K562 (cell line): ENCODE data around the gene DRAXIN. TPM values are rescaled to one million over a fixed set of nuclear protein-coding genes. Genes with fewer than 3 reads are reported as not detected.
A peak's percentile ranks its signal among the peaks of the same experiment; 100 is the strongest.

Experiments
- CBX1 ChIP-seq: sonication (generic); IDR thresholded peaks from 2 replicates; pipeline ENCODE4 v1.6.1; 2016; ENCODE audit warnings: antibody characterized with exemption, low read depth, mild to moderate bottlenecking
- E2F6 ChIP-seq, 2 experiments: IDR thresholded peaks; 2 replicates each; pipeline ENCODE4 v1.6.1; 2011; ENCODE audit warnings: borderline replicate concordance in 1 of 2, control low read depth in 1 of 2, low read depth in 1 of 2, low read length in 1 of 2, mild to moderate bottlenecking in 1 of 2, mixed read lengths in 1 of 2, moderate library complexity in 1 of 2; ENCODE audit not compliant: insufficient read depth in 1 of 2, insufficient read length in 1 of 2, poor library complexity in 1 of 2, severe bottlenecking in 1 of 2; ENCODE audit errors: extremely low read depth in 1 of 2
- MYNN ChIP-seq, 2 experiments: sonication (generic); formaldehyde crosslinking in 1 of 2; IDR thresholded peaks; 2 replicates each; pipeline versions ENCODE4 v1.5.0 to v1.6.1; 2016 to 2020; ENCODE audit warnings: antibody characterized with exemption in 1 of 2, missing genetic modification reagents in 1 of 2
- PHB ChIP-seq: fragments of 250-450 bp; sonication (Bioruptor Pico); IDR thresholded peaks from 2 replicates; pipeline ENCODE4 v1.5.0; 2021
- PHF8 ChIP-seq: fragments of 200-600 bp; sonication (generic); IDR thresholded peaks from 2 replicates; pipeline ENCODE4 v1.6.1; 2012; ENCODE audit warnings: mixed run types, mild to moderate bottlenecking, inconsistent platforms, low read length, moderate library complexity, borderline replicate concordance
- RBBP5 ChIP-seq: fragments of 200-600 bp; sonication (generic); IDR thresholded peaks from 2 replicates; pipeline ENCODE4 v1.6.1; 2012; ENCODE audit warnings: borderline replicate concordance, mild to moderate bottlenecking, low read length, control low read depth, inconsistent platforms; ENCODE audit not compliant: insufficient read depth, poor library complexity, severe bottlenecking
- REST ChIP-seq, 2 experiments: fragments of 450-650 bp; formaldehyde crosslinking in 1 of 2; IDR thresholded peaks; 2 replicates each; pipeline versions ENCODE4 v1.4.0 to v1.6.1; 2014 to 2020; ENCODE audit warnings: mild to moderate bottlenecking in 2 of 2, borderline replicate concordance in 1 of 2, low read depth in 1 of 2
- polyA plus RNA-seq, 8 experiments: library from polyadenylated mRNA; depleted of rRNA in 4 of 8; stranded (reverse) in 5 of 8; unstranded in 3 of 8; fragments of >200 nt; fragmentation: Nextera tagmentation in 2 of 8; fragmentation: Illumina TruSeq in 1 of 8; extraction: Ambion mirVana in 2 of 8; extraction: Trizol in 1 of 8; gene quantifications; 2 replicates each; pipeline versions ENCODE4 v1.2.1 to v1.2.3, GENCODE V29; 2011 to 2014; ENCODE audit warnings: inconsistent platforms in 1 of 8, missing spikeins in 1 of 8
- total RNA-seq, 7 experiments: library from RNA; depleted of rRNA in 6 of 7; stranded (reverse); fragments of >200 nt in 6 of 7; fragmentation: Illumina TruSeq in 2 of 7; extraction: Trizol in 2 of 7; gene quantifications; 2 replicates each; pipeline versions ENCODE4 v1.2.1 to v1.2.3, GENCODE V29; 2011 to 2021; ENCODE audit warnings: low replicate concordance in 1 of 7

DRAXIN gene
- total and polyA plus RNA-seq, 9 of the 15 experiments (the other 6 are each of a cell fraction or from before 2014, with no cell fraction given) = 0.01 to 0.04 (median 0.01) TPM; not detected in 6

- TF ChIP-seq E2F6 (IDR thresholded peaks at IDR 0.05; ENCODE audit: borderline replicate concordance in 1 of 2, extremely low read depth in 1 of 2, insufficient read depth in 1 of 2, insufficient read length in 1 of 2, low read depth in 1 of 2, low read length in 1 of 2, poor library complexity in 1 of 2, severe bottlenecking in 1 of 2) = peak in 1 of 2 experiments; percentile 41
- peak; percentile 47; the same call in 1 of the 2 replicates for TF ChIP-seq MYNN (IDR thresholded peaks at IDR 0.05)
- TF ChIP-seq MYNN (CRISPR knock-in tag; IDR thresholded peaks at IDR 0.05) = no peak
- peak; percentile 64 for TF ChIP-seq RBBP5
- peak; percentile 10; the same call in 1 of the 2 replicates for TF ChIP-seq PHB (CRISPR knock-in tag)
- peak; percentile 66; the same call in 1 of the 2 replicates for TF ChIP-seq PHF8
- TF ChIP-seq CBX1 = peak; percentile 9; the same call in 1 of the 2 replicates
- no peak for TF ChIP-seq REST (IDR thresholded peaks at IDR 0.05; ENCODE audit: borderline replicate concordance)
- 0 out of 2 replicates have a peak, but pooled peaks have one; percentile 19 for TF ChIP-seq REST (CRISPR knock-in tag; IDR thresholded peaks at IDR 0.05; ENCODE audit: low read depth)
- TF ChIP-seq, all 486 proteins: peak for 43
These were observed 27.0 kb upstream of the DRAXIN start (continued) for GRCh38 chr1:11664336-11665065.
